HL-60 (cell line): ENCODE measurements around the gene HSPB1.

Source experiments
- CTCF ChIP-seq: IDR thresholded peaks from one replicate; pipeline ENCODE4 v1.5.1; 2011; ENCODE audit warnings: low read length, control low read depth, inconsistent platforms; ENCODE audit not compliant: insufficient read depth
- POLR2AphosphoS5 ChIP-seq: IDR thresholded peaks from 2 replicates; pipeline ENCODE4 v1.6.1; 2012; ENCODE audit warnings: low read depth

GRCh38 chr7:76340617-76341131 is 38.2 kb downstream of the HSPB1 start:
- TF ChIP-seq CTCF, result no peak
- TF ChIP-seq POLR2AphosphoS5, result no peak
